RWPE2 (cell line): ENCODE data around the gene ITGAE.
"Not testable (repeated sequence)": the region's sequence is repeated elsewhere in the genome, so short reads cannot be mapped to it uniquely, and the experiment has no call there.

ENCODE experiments used
- ATAC-seq: fragments of 200-7000 bp; cut with Tn5 transposase; 3 replicates; pipeline ENCODE4 v1.9.1; 2021; ENCODE audit warnings: low read depth
- DNase-seq: peaks from one replicate; pipeline ENCODE4 v3.0.0-alpha.2; 2020; ENCODE audit warnings: low spot score
- H3K27ac ChIP-seq: fragments of 450-650 bp; 2 replicates; pipeline ENCODE4 v1.5.1; 2017; ENCODE audit warnings: mild to moderate bottlenecking; ENCODE audit not compliant: poor library complexity, severe bottlenecking
- H3K27me3 ChIP-seq: fragments of 250-450 bp; sonication (Bioruptor Pico); 2 replicates; pipeline ENCODE4 v1.5.1; 2021; ENCODE audit warnings: mild to moderate bottlenecking, moderate library complexity; ENCODE audit not compliant: insufficient read depth, poor library complexity, severe bottlenecking
- H3K36me3 ChIP-seq: fragments of 250-450 bp; sonication (Bioruptor Pico); 2 replicates; pipeline ENCODE4 v1.5.1; 2020; ENCODE audit warnings: low read depth, mild to moderate bottlenecking, moderate library complexity
- H3K4me1 ChIP-seq: fragments of 250-450 bp; sonication (Bioruptor Pico); 2 replicates; pipeline ENCODE4 v1.5.1; 2021; ENCODE audit warnings: mild to moderate bottlenecking, moderate library complexity; ENCODE audit not compliant: insufficient read depth, poor library complexity, severe bottlenecking
- H3K4me3 ChIP-seq: fragments of 250-450 bp; sonication (Bioruptor Pico); 2 replicates; pipeline ENCODE4 v1.5.1; 2021; ENCODE audit warnings: mild to moderate bottlenecking, moderate library complexity; ENCODE audit not compliant: severe bottlenecking
- H3K9me3 ChIP-seq: fragments of 250-450 bp; sonication (Bioruptor Pico); 2 replicates; pipeline ENCODE4 v1.5.1; 2021; ENCODE audit warnings: mild to moderate bottlenecking, moderate library complexity; ENCODE audit not compliant: severe bottlenecking
- TF ChIP-seq, protein P1 (sequence below): fragments of 450-650 bp; IDR thresholded peaks from one replicate; pipeline ENCODE4 v1.5.1; 2017; ENCODE audit warnings: mild to moderate bottlenecking, moderate library complexity; ENCODE audit not compliant: poor library complexity, severe bottlenecking

The ITGAE gene

DNA sequence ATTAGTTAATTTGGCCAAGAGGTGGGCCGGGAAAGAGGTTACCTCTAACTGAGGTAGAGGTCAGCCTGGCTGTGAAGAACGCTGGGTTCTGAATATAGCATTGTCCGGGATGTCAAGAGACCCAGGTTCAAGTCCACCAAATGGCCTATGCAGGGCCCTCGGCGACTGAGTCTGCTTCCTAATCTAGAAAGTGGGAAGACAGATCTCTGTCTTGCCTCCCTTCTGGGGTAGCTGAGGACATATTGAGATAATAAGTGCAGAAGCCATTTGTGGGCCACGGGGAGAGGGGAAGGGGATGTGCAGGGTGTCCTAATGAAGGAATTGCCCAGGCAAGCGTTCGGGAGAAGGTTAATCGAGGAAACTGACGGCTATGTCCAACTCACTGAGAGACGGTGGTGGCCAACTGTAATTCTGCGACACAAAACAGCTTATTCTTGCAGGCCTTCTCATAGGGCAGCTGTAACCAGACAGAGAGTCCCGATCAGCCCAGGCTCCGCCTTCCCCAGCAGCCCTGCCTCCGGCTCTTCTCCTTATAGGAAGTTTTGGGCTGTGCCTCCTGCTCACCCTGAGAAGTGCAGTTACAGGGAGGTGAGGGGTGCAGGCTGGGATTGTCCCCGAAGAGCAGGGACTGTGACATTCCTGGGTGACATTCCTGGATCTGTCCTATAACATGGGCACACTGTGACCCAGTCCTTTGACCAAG, 61.4 kb downstream of the ITGAE start:
- Histone ChIP-seq H3K27me3 (no peaks in the 10 kb centered on the region), H3K4me1 (no peaks in the 10 kb centered on the region), H3K27ac (no peak overlapping the region), H3K9me3 (no peaks in the 10 kb centered on the region), H3K36me3 (no peaks in the 10 kb centered on the region), H3K4me3 (no peak overlapping the region)
- TF ChIP-seq, protein P1, sequence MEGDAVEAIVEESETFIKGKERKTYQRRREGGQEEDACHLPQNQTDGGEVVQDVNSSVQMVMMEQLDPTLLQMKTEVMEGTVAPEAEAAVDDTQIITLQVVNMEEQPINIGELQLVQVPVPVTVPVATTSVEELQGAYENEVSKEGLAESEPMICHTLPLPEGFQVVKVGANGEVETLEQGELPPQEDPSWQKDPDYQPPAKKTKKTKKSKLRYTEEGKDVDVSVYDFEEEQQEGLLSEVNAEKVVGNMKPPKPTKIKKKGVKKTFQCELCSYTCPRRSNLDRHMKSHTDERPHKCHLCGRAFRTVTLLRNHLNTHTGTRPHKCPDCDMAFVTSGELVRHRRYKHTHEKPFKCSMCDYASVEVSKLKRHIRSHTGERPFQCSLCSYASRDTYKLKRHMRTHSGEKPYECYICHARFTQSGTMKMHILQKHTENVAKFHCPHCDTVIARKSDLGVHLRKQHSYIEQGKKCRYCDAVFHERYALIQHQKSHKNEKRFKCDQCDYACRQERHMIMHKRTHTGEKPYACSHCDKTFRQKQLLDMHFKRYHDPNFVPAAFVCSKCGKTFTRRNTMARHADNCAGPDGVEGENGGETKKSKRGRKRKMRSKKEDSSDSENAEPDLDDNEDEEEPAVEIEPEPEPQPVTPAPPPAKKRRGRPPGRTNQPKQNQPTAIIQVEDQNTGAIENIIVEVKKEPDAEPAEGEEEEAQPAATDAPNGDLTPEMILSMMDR, result no peak
- DNase-seq, result no peak
- no peak for ATAC-seq

DNA sequence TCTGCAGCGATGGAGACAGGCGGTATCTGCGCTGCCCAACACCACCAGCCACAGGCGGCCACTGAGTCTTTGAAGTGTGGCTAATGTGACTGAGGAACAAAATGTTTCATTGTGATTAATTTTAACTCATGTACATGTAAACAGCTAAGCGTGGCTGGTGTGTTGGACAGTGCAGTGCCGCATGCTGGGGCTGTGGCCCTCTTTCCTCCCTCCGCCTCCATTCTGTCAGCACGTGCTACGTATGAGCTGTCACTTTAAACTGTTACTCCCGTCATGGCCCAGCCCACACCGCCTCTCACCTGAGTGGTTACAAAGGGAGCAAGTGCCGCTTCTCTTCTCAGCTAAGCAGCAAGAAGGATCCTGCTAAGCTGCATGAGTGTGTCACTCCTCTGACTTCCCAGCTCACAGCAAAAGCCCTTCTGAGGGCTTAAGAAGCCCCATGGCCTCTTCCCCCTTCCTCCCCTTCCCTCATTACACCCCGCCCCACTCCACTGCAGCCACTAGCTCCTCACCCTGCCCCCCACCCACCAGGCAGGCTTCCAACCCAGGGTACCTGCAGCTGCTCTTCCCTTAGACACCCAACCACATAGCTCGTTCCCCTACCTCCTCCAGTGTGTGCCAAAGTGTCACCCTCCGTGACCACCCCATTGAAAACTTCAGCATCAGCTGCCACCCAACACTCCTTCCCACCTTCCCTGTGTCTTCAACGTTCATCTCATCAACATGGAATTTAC, 62.3 kb downstream of the ITGAE start:
- H3K4me3 ChIP-seq, result no peak overlapping the region
- H3K36me3 ChIP-seq, result no peaks in the 10 kb centered on the region
- no peaks in the 10 kb centered on the region for H3K4me1 ChIP-seq
- H3K9me3 ChIP-seq, result no peaks in the 10 kb centered on the region
- peak; percentile 64 for ATAC-seq
- DNase-seq, result no peak
- no peak overlapping the region for H3K27ac ChIP-seq
- H3K27me3 ChIP-seq, result no peaks in the 10 kb centered on the region
- TF ChIP-seq, protein P1, result no peak

DNA sequence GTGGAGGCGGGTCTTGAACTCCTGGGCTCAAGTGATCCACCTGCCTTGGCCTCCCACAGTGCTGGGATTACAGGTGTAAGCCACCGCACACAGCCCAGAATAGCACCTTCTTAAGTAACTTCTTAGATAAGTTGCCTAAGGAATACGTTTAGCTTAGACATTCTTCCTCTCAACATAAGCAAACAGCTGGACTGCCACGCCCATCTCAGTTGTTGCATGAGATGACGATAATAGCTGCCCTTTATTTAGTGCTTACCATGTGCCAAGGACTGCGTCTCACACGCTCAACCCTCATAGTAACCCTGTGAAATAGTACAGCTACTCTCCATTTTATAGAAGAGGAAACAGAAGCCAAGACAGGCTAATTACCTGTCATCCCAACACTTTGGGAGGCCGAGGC, 65.5 kb downstream of the ITGAE start:
- H3K4me1 ChIP-seq, result no peaks in the 10 kb centered on the region
- H3K36me3 ChIP-seq, result no peaks in the 10 kb centered on the region
- no peak overlapping the region for H3K27ac ChIP-seq

DNA sequence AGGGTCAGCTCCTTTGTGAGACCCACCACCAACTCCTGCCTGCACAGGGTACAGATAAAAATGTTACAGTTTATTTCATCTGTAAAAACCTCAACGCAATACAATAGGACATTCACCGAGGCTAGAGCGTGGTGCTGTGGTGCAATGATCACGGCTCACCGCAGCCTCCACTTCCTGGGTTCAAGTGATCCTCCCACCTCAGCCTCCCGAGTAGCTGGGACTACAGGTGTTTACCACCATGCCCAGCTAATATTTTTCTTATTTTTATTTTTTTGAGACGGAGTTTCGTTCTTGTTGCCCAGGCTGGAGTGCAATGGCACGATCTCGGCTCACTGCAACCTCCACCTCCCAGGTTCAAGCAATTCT, 66.1 kb downstream of the ITGAE start:
- H3K4me1 ChIP-seq, H3K4me3 ChIP-seq, H3K27ac ChIP-seq, DNase-seq, H3K36me3 ChIP-seq, H3K9me3 ChIP-seq, H3K27me3 ChIP-seq, ATAC-seq: not testable (repeated sequence)

More for the DNA sequence above, 65.5 kb downstream of the ITGAE start:
- no peaks in the 10 kb centered on the region for H3K27me3 ChIP-seq
- no peak for ATAC-seq
- no peak for DNase-seq
- H3K9me3 ChIP-seq, result no peaks in the 10 kb centered on the region
- TF ChIP-seq, protein P1, result no peak
- H3K4me3 ChIP-seq, result no peak overlapping the region

DNA sequence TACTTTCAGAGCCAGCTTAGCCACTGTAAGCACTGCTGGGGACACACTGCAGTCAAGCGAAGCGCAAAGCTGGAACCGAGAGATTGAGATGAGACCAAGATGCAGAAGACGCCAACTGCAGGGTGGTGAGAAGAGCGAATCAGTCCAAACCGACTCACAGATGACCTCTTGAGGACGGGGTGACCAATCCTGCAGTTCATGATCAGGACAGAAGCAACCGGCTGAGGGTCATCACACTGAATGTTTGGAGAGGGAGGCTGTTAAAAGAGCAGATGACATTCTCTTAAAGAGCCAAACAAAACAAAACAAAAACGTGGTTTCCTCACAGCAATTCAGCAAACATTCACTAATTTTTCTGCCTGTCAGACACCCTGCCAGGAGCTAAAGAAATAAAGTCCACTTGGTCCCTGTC, 68.8 kb downstream of the ITGAE start:
- H3K4me3 ChIP-seq, result no peak overlapping the region
- H3K9me3 ChIP-seq, result no peaks in the 10 kb centered on the region
- TF ChIP-seq, protein P1, result no peak
- ATAC-seq (no peak; the same call in 2 of the 3 replicates), DNase-seq (no peak)
- peaks cover 6% of the 10 kb centered on the region for H3K36me3 ChIP-seq
- H3K27ac ChIP-seq, result no peak overlapping the region
- no peaks in the 10 kb centered on the region for H3K4me1 ChIP-seq
- no peaks in the 10 kb centered on the region for H3K27me3 ChIP-seq
